Aorta (tissue), 5 donors: Measurements from ENCODE around the gene CKLF. TPM values are rescaled to one million over a fixed set of nuclear protein-coding genes. Genes with fewer than 3 reads are reported as not detected.
A peak's percentile ranks its signal among the peaks of the same experiment; 100 is the strongest.

ENCODE experiments used
- ATAC-seq: fragments of 200-7000 bp; cut with Tn5 transposase; one replicate; pipeline ENCODE4 v1.9.1; 2022; ENCODE audit warnings: moderate library complexity; ENCODE audit not compliant: low FRiP score
- DNase-seq, 2 donors: peaks; one replicate each; pipeline ENCODE4 v3.0.0-alpha.2; 2020
- H3K27ac ChIP-seq, 2 donors: one replicate each; pipeline ENCODE4 v1.5.1; 2013; ENCODE audit warnings: low read length in 2 of 2, mild to moderate bottlenecking in 2 of 2, moderate library complexity in 2 of 2, control low read depth in 1 of 2, inconsistent platforms in 1 of 2, low read depth in 1 of 2
- H3K27me3 ChIP-seq, 2 donors: one replicate each; pipeline ENCODE4 v1.6.1; 2013; ENCODE audit warnings: control low read depth in 1 of 2, low read length in 1 of 2, mild to moderate bottlenecking in 1 of 2, moderate library complexity in 1 of 2; ENCODE audit not compliant: insufficient read depth in 2 of 2, control insufficient read depth in 1 of 2
- H3K36me3 ChIP-seq, 2 donors: one replicate each; pipeline ENCODE4 v1.6.1; 2013; ENCODE audit warnings: control low read depth in 1 of 2, low read length in 1 of 2, mild to moderate bottlenecking in 1 of 2; ENCODE audit not compliant: insufficient read depth in 2 of 2, control insufficient read depth in 1 of 2
- H3K4me1 ChIP-seq, 2 donors: one replicate each; pipeline ENCODE4 v1.6.1; 2013; ENCODE audit warnings: low read length in 2 of 2, control low read depth in 1 of 2, mild to moderate bottlenecking in 1 of 2, moderate library complexity in 1 of 2; ENCODE audit not compliant: insufficient read depth in 2 of 2, control insufficient read depth in 1 of 2
- H3K4me3 ChIP-seq, 2 donors: one replicate each; pipeline ENCODE4 v1.5.1; 2013; ENCODE audit warnings: low read length in 2 of 2, control low read depth in 1 of 2, mild to moderate bottlenecking in 1 of 2
- H3K9me3 ChIP-seq: one replicate; pipeline ENCODE4 v1.6.1; 2013; ENCODE audit warnings: mild to moderate bottlenecking, low read length; ENCODE audit not compliant: control insufficient read depth
- WGBS, 2 donors: extraction: QIAGEN DNeasy Blood & Tissue Kit; methylation state at CpG; one replicate each; pipeline ENCODE4 v1.1.7; 2013; 5-methylcytosine and 5-hydroxymethylcytosine counted together
- intact Hi-C, 2 donors: fragments of 100-400 bp; cut with DNase I; formaldehyde crosslinking; loops; one replicate each; pipeline versions ENCODE4 v1.14.2 to v1.15.0; 2022
- polyA plus RNA-seq, 2 donors: library from polyadenylated mRNA; stranded (reverse); fragments of 200-250 nt; gene quantifications; one replicate each; pipeline ENCODE4 v1.2.3, GENCODE V29; 2013
- total RNA-seq, 2 donors: library from RNA; stranded (reverse); fragmentation: NEBNext Ultra II Directional; extraction: Animal tissue kit (Norgen Biotek cat#: 25700); gene quantifications; one replicate each; pipeline ENCODE4 v1.2.1, GENCODE V29; 2021
- donor health status: healthy with polysubstance abuse.
- donor health status: Bipolar disorder and iron deficiency.
- donor health status: DM: no; HTN: no; CAD: no.
- donor health status: DM: no; HTN: no; CAD: no.
- donor health status: DM: yes; HTN: yes; CAD: no.

Gene CKLF
- total and polyA plus RNA-seq, 4 donors, result 19.9 to 45.0 (median 33.9) TPM

GRCh38 chr16:66516509-66516807 lies 35.9 kb upstream of the CKLF start:
- peak overlapping the region in 1 of 2 donors; percentile 87 for H3K27ac ChIP-seq
- intact Hi-C loops, result loop anchor here in 1 of 2 donors (5.0 kb wide), 2 partner anchors 36 to 39 kb away; partner anchors contain the start of genes CKLF and TK2
- DNase-seq, result no peak
- H3K4me1 ChIP-seq, result peaks cover 0 to 5% of the 10 kb centered on the region in 2 donors
- 0 to 2% methylated on average over 8 of the region's 8 CpGs for WGBS, 2 donors
- no peaks in the 10 kb centered on the region for H3K36me3 ChIP-seq
- no peaks in the 10 kb centered on the region for H3K9me3 ChIP-seq
- H3K27me3 ChIP-seq, result no peaks in the 10 kb centered on the region
- ATAC-seq, result no peak
- no peak overlapping the region for H3K4me3 ChIP-seq

DNA sequence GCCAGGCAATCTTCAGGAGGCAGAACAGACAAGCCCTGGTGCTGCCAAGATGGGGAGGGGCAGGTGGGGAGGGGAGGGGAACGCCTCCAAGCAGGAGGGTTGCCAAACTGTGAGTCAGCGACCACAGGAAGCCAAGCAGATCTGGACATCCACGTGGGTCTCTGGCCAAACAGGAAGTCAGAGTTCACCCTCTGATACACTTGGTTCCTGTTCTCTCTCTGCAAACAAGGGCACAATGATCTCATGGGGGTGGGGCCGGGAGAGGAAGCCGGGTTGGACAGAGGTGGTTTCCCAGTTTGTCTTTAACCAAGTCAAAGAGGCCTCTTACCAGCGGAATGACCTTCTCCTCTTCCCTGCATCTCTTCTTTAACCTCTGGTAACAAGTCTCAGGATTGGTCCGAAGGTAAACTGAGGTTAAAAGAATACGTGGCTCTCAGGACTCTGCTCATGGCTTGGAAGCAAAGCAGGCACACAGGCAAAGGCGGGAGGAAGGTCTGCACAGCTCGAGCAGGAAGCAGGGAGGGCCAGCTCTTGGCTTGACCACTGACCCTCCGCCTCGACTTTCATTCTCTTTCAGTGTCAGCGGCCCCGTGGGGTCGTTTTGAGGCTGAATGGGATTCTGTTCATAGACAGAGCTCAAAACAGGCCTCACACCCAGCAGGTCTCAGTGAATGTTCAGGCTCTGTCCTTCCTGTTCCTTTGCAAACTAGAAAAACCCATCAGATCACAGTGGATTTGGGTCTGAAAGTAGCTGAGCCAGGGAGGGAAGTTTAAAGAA lies 35.4 kb upstream of the CKLF start:
- no peaks in the 10 kb centered on the region for H3K9me3 ChIP-seq
- no peaks in the 10 kb centered on the region for H3K36me3 ChIP-seq
- H3K27ac ChIP-seq, result peak overlapping the region; percentile 92 to 99
- H3K27me3 ChIP-seq, result no peaks in the 10 kb centered on the region
- H3K4me1 ChIP-seq, result peaks cover 0 to 5% of the 10 kb centered on the region in 2 donors
- WGBS, 2 donors, result 4 to 6% methylated on average over 14 to 15 of the region's 15 CpGs
- ATAC-seq (peak; percentile 93), DNase-seq (peak; percentile 98)
- H3K4me3 ChIP-seq, result no peak overlapping the region
- intact Hi-C loops, result loop anchor here in 1 of 2 donors (5.0 kb wide), 2 partner anchors 35 to 40 kb away; partner anchors contain the start of genes CKLF and TK2

- peaks cover 0 to 3% of the 10 kb centered on the region in 2 donors for H3K4me1 ChIP-seq
- WGBS, 2 donors, result 68 to 72% methylated on average over 8 of the region's 8 CpGs
- no peak for ATAC-seq
- H3K36me3 ChIP-seq, result no peaks in the 10 kb centered on the region
- no peaks in the 10 kb centered on the region for H3K9me3 ChIP-seq
- peak overlapping the region; percentile 92 to 99 for H3K27ac ChIP-seq
- intact Hi-C loops, result loop anchor here in 1 of 2 donors (5.0 kb wide), 2 partner anchors 35 to 40 kb away; partner anchors contain the start of genes CKLF and TK2
- peak; percentile 58 to 70 for DNase-seq
- no peak overlapping the region for H3K4me3 ChIP-seq
- H3K27me3 ChIP-seq, result no peaks in the 10 kb centered on the region
Measured at GRCh38 chr16:66517586-66518263, 34.7 kb upstream of the CKLF start.

GRCh38 chr16:66519482-66520373 lies 32.6 kb upstream of the CKLF start:
- no peaks in the 10 kb centered on the region for H3K27me3 ChIP-seq
- peak overlapping the region in 1 of 2 donors; percentile 43 for H3K27ac ChIP-seq
- intact Hi-C loops, result loop anchor here in 1 of 2 donors (5.0 kb wide), 2 partner anchors 33 to 42 kb away; partner anchors contain the start of genes CKLF and TK2
- no peak for ATAC-seq
- DNase-seq, result peak in 1 of 2 donors; percentile 34
- H3K9me3 ChIP-seq, result no peaks in the 10 kb centered on the region
- peaks cover 0 to 3% of the 10 kb centered on the region in 2 donors for H3K4me1 ChIP-seq
- 90 to 91% methylated on average over 11 of the region's 11 CpGs for WGBS, 2 donors
- no peak overlapping the region for H3K4me3 ChIP-seq
- no peaks in the 10 kb centered on the region for H3K36me3 ChIP-seq

DNA sequence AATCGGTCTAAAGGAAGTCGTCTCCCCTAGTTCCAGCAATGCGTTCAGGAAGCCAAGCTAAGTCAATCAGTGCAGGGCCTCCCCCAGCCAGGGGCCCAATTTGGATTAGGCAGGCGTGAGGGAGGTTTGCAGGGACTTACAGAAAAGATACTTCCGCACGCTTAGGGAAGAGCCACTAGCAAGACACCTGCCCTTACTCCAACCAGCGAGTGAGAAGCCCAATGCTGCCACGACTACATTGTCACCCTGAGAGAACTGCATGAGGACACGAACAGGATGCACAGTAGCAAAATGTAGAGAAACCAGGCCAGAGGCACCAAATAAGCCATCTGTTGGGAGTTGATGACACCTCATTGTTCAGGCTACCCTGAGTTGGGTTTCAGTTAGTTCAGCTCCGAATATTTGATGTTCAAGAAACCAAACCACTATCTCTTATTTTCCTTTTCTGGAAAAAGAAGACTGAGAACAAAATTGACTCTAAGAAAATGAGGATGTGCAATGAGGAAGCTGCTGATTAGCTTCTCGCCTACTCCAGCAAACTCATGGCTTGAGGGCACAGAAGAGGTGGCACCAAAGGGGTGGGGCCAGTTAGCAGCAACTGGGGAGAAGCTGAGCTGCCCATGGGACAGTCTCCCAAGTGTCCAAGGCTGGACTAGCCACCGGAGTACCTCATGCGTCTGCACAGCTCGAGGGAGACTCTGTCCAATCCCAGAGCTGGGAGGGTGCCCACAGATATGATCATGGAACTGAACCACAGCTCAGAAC lies 31.8 kb upstream of the CKLF start:
- Histone ChIP-seq H3K4me1 (peaks cover 0 to 2% of the 10 kb centered on the region in 2 donors), H3K27ac (no peak overlapping the region), H3K4me3 (no peak overlapping the region), H3K27me3 (no peaks in the 10 kb centered on the region), H3K9me3 (no peaks in the 10 kb centered on the region), H3K36me3 (no peaks in the 10 kb centered on the region)
- DNase-seq (peak; percentile 75 to 88), ATAC-seq (no peak)
- 77 to 79% methylated on average over 14 of the region's 14 CpGs for WGBS, 2 donors
- intact Hi-C loops, result no loop called here

GRCh38 chr16:66521252-66521713 lies 31.1 kb upstream of the CKLF start:
- ATAC-seq (no peak), DNase-seq (peak in 1 of 2 donors; percentile 47)
- H3K9me3 ChIP-seq, result no peaks in the 10 kb centered on the region
- no peaks in the 10 kb centered on the region for H3K4me1 ChIP-seq
- no peaks in the 10 kb centered on the region for H3K27me3 ChIP-seq
- no peaks in the 10 kb centered on the region for H3K36me3 ChIP-seq
- no peak overlapping the region for H3K4me3 ChIP-seq
- intact Hi-C loops, result no loop called here
- 94 to 95% methylated on average over 5 of the region's 5 CpGs for WGBS, 2 donors
- no peak overlapping the region for H3K27ac ChIP-seq

DNA sequence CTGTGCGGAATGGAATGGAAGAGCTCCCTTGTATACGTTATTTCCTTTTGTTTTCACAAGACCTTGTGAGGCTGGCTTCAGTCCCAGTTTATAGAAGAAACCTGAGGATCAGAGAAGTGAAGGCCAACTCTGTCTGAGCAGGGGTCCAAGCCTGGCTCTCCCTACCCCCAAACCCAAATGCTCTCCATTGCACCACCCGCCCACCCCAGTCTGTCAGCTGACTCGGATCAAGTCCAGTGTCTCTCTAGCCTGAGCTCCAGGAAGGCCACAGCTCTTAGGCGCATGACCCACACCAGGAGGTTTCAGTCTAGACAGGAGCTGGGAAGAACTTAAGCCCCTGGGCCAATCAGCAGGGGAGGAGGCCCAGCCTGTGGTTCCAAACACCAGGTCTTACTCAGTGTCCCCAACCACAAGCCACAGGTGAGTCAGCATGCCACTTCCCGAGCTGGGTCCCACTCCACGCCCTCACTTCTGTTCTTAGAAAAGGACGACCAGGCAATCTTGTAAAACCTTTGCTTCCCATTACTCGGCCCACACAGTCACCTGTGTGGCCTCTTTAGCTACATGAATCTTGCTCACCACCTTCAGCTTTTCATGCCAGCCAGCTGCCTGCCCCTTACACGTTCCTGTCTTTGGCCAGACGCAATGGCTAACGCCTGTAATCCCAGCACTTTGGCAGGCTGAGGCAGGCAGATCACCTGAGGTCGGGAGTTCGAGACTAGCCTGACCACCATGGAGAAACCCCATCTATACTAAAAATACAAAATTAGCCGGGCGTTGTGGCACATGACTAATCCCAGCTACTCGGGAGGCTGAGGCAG lies 30.2 kb upstream of the CKLF start:
- H3K4me1 ChIP-seq, result no peaks in the 10 kb centered on the region
- no peak for ATAC-seq
- peaks cover 0 to 3% of the 10 kb centered on the region in 2 donors for H3K36me3 ChIP-seq

More for the DNA sequence above, 30.2 kb upstream of the CKLF start:
- peak overlapping the region in 1 of 2 donors; percentile 6 for H3K27ac ChIP-seq
- intact Hi-C loops, result no loop called here
- H3K9me3 ChIP-seq, result no peaks in the 10 kb centered on the region
- H3K27me3 ChIP-seq, result no peaks in the 10 kb centered on the region
- H3K4me3 ChIP-seq, result no peak overlapping the region
- WGBS, 2 donors, result 78 to 82% methylated on average over 17 of the region's 17 CpGs
- peak; percentile 75 to 82 for DNase-seq
